HepG2 (cell line): ENCODE results near the gene ARAP1. TPM values are rescaled to one million over a fixed set of nuclear protein-coding genes. Genes with fewer than 3 reads are reported as not detected.

Experiments
- CHCHD3 ChIP-seq: sonication (generic); formaldehyde crosslinking; IDR thresholded peaks from 2 replicates; pipeline ENCODE4 v1.8.0; 2022; ENCODE audit warnings: mild to moderate bottlenecking, missing genetic modification reagents, moderate library complexity
- DBP ChIP-seq: sonication (generic); formaldehyde crosslinking; IDR thresholded peaks from 2 replicates; pipeline ENCODE4 v1.4.0; 2020; ENCODE audit warnings: missing genetic modification reagents; ENCODE audit errors: not compliant biosample characterization
- DNMT1 ChIP-seq: sonication (generic); formaldehyde crosslinking; IDR thresholded peaks from 2 replicates; pipeline ENCODE4 v1.5.1; 2020; ENCODE audit warnings: mild to moderate bottlenecking, missing genetic modification reagents
- KLF16 ChIP-seq, 2 experiments: sonication (generic) in 1 of 2; formaldehyde crosslinking in 1 of 2; IDR thresholded peaks; 2 replicates each; pipeline versions ENCODE4 v1.6.1 to v1.8.0; 2016 to 2023; ENCODE audit warnings: missing genetic modification reagents in 2 of 2, missing compliant biosample characterization in 1 of 2
- KLF9 ChIP-seq: IDR thresholded peaks from 2 replicates; pipeline ENCODE4 v1.6.1; 2016; ENCODE audit warnings: low read depth
- MAZ ChIP-seq, 2 experiments: sonication (generic) in 1 of 2; formaldehyde crosslinking in 1 of 2; IDR thresholded peaks; 2 replicates each; pipeline versions ENCODE4 v1.5.0 to v1.6.1; 2012 to 2020; ENCODE audit warnings: low read depth in 2 of 2, mild to moderate bottlenecking in 2 of 2, borderline replicate concordance in 1 of 2, improper control_type of control experiment in 1 of 2, low read length in 1 of 2, missing genetic modification reagents in 1 of 2, moderate library complexity in 1 of 2
- MXI1 ChIP-seq: IDR thresholded peaks from 3 replicates; pipeline ENCODE4 v1.6.1; 2012; ENCODE audit warnings: low read depth, low read length, inconsistent platforms, borderline replicate concordance
- NR2F6 ChIP-seq, 2 experiments: IDR thresholded peaks; 2 replicates each; pipeline ENCODE4 v1.6.1; 2016; ENCODE audit warnings: antibody characterized with exemption in 1 of 2, mild to moderate bottlenecking in 1 of 2
- REST ChIP-seq, 2 experiments: IDR thresholded peaks; 2 replicates each; pipeline ENCODE4 v1.6.1; 2011 to 2012; ENCODE audit warnings: low read length in 2 of 2, borderline replicate concordance in 1 of 2, low read depth in 1 of 2, mild to moderate bottlenecking in 1 of 2, moderate library complexity in 1 of 2
- TRIM24 ChIP-seq: sonication (generic); formaldehyde crosslinking; IDR thresholded peaks from 2 replicates; pipeline ENCODE4 v1.8.0; 2022; ENCODE audit warnings: mild to moderate bottlenecking, missing genetic modification reagents
- XBP1 ChIP-seq: sonication (generic); formaldehyde crosslinking; IDR thresholded peaks from 2 replicates; pipeline ENCODE4 v1.5.0; 2020; ENCODE audit warnings: missing genetic modification reagents
- ZBTB8A ChIP-seq: sonication (generic); formaldehyde crosslinking; IDR thresholded peaks from 2 replicates; pipeline ENCODE4 v1.4.0; 2020; ENCODE audit warnings: mild to moderate bottlenecking, low read depth, missing genetic modification reagents, borderline replicate concordance
- ZHX2 ChIP-seq, 2 experiments: sonication (generic) in 1 of 2; formaldehyde crosslinking in 1 of 2; IDR thresholded peaks; 2 replicates each; pipeline versions ENCODE4 v1.6.1 to v1.9.0; 2014 to 2022; ENCODE audit warnings: antibody characterized with exemption in 1 of 2, borderline replicate concordance in 1 of 2, inconsistent platforms in 1 of 2, low read depth in 1 of 2, missing genetic modification reagents in 1 of 2
- ZNF24 ChIP-seq: fragments of 450-650 bp; IDR thresholded peaks from 2 replicates; pipeline ENCODE4 v1.6.1; 2017; ENCODE audit warnings: antibody characterized with exemption, mild to moderate bottlenecking
- ZNF615 ChIP-seq: sonication (generic); formaldehyde crosslinking; IDR thresholded peaks from 2 replicates; pipeline ENCODE4 v1.5.0; 2020; ENCODE audit warnings: mild to moderate bottlenecking, missing genetic modification reagents, borderline replicate concordance
- ZNF7 ChIP-seq: IDR thresholded peaks from 2 replicates; pipeline ENCODE4 v1.6.1; 2016; ENCODE audit warnings: missing biosample characterization, missing genetic modification reagents
- ZNF724P ChIP-seq: sonication (generic); formaldehyde crosslinking; IDR thresholded peaks from 2 replicates; pipeline ENCODE4 v1.8.0; 2022; ENCODE audit warnings: missing genetic modification reagents, borderline replicate concordance
- polyA plus RNA-seq, 8 experiments: library from polyadenylated mRNA; depleted of rRNA in 3 of 8; stranded (reverse) in 7 of 8; unstranded in 1 of 8; fragments of >200 nt; fragmentation: Illumina TruSeq in 4 of 8; extraction: Trizol in 4 of 8; gene quantifications; 2 replicates each; pipeline versions ENCODE4 v1.2.1 to v1.2.3, GENCODE V29; 2011 to 2016; ENCODE audit warnings: low read depth in 4 of 8, missing spikeins in 1 of 8, mixed read lengths in 1 of 8; ENCODE audit not compliant: insufficient read depth in 1 of 8
- total RNA-seq, 5 experiments: library from RNA; depleted of rRNA; stranded (reverse); fragments of >200 nt; fragmentation: Illumina TruSeq; extraction: Trizol; gene quantifications; 2 replicates each; pipeline ENCODE4 v1.2.3, GENCODE V29; 2016; ENCODE audit warnings: low read depth in 1 of 5

The ARAP1 gene
- total and polyA plus RNA-seq, 2 of the 13 experiments (the other 11 are each of a cell fraction or from before 2014, with no cell fraction given), result 43.2 to 55.5 TPM

GRCh38 chr11:72724851-72725723, 27.1 kb downstream of the ARAP1 start (continued):
- no peak for TF ChIP-seq ZHX2 (IDR thresholded peaks at IDR 0.05; ENCODE audit: low read depth)
- no peak for TF ChIP-seq ZHX2 (CRISPR knock-in tag; IDR thresholded peaks at IDR 0.05; ENCODE audit: borderline replicate concordance)
- no peak for TF ChIP-seq REST (IDR thresholded peaks at IDR 0.05; ENCODE audit: borderline replicate concordance in 1 of 2, low read depth in 1 of 2, low read length in 2 of 2)
- no peak for TF ChIP-seq ZNF615 (CRISPR knock-in tag)
- TF ChIP-seq CHCHD3 (CRISPR knock-in tag), result no peak
- no peak for TF ChIP-seq KLF9 (CRISPR knock-in tag)
- 0 out of 2 replicates have a peak, but pooled peaks have one; percentile 23 for TF ChIP-seq TRIM24 (CRISPR knock-in tag)
- TF ChIP-seq ZNF7 (CRISPR knock-in tag), result no peak
- TF ChIP-seq ZNF724P (CRISPR knock-in tag), result no peak
- TF ChIP-seq MAZ (IDR thresholded peaks at IDR 0.05; ENCODE audit: borderline replicate concordance, low read depth, low read length), result no peak
- no peak for TF ChIP-seq MAZ (CRISPR knock-in tag; IDR thresholded peaks at IDR 0.05; ENCODE audit: low read depth)
- TF ChIP-seq XBP1 (CRISPR knock-in tag), result no peak
- TF ChIP-seq DNMT1 (CRISPR knock-in tag), result no peak
- no peak for TF ChIP-seq ZBTB8A (CRISPR knock-in tag)
- TF ChIP-seq NR2F6 (IDR thresholded peaks at IDR 0.05), result no peak
- TF ChIP-seq NR2F6 (CRISPR knock-in tag; IDR thresholded peaks at IDR 0.05), result peak; percentile 10; the same call in 1 of the 2 replicates
- TF ChIP-seq DBP (CRISPR knock-in tag), result no peak
- TF ChIP-seq KLF16 (CRISPR knock-in tag; IDR thresholded peaks at IDR 0.05), result 0 out of 4 replicates have a peak, but pooled peaks of 1 of the 2 experiments have one; percentile 35
- no peak for TF ChIP-seq ZNF24
- TF ChIP-seq MXI1, result 0 out of 3 replicates have a peak, but pooled peaks have one; percentile 43
